ENCODE data around the gene MMAB. TPM values are rescaled to one million over a fixed set of nuclear protein-coding genes. Genes with fewer than 3 reads are reported as not detected.

Gene MMAB
- polyA plus RNA-seq, 1 donor: 25.5 TPM

DNA sequence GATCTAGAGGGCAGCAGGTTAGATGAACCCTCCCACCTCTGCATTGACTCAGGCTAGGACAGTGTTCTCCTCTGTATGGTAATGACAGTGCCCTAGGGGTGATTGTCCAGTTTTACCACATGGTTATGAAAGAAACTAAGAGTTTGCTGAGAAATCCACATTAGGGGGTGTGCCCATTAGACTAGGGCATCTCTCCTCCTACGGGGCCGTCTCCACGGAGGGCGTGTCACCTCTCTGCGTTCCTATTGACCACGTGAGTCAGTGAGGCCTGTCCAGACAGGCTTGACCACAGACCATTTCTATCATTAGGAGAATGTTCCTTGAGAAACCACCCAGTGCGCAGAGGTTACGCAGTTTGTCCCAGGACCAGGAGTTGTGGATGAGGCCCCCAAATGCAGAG lies 8.6 kb upstream of the MMAB start:
- DNase-seq: no peak

DNA sequence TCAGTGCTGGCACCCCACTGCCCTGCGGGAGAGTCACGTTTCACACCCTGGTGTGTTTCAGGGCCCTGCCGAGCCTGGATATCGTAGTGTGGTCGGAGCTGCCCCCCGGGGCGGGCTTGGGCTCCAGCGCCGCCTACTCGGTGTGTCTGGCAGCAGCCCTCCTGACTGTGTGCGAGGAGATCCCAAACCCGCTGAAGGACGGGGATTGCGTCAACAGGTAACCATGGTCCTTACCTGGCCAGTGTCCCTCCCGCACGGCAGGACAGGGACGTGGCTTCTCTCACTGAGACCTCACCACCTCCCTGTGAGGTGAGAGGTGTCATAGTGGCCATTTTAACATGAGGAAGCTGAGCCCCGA lies 8.0 kb upstream of the MMAB start:
- no peak for DNase-seq

DNA sequence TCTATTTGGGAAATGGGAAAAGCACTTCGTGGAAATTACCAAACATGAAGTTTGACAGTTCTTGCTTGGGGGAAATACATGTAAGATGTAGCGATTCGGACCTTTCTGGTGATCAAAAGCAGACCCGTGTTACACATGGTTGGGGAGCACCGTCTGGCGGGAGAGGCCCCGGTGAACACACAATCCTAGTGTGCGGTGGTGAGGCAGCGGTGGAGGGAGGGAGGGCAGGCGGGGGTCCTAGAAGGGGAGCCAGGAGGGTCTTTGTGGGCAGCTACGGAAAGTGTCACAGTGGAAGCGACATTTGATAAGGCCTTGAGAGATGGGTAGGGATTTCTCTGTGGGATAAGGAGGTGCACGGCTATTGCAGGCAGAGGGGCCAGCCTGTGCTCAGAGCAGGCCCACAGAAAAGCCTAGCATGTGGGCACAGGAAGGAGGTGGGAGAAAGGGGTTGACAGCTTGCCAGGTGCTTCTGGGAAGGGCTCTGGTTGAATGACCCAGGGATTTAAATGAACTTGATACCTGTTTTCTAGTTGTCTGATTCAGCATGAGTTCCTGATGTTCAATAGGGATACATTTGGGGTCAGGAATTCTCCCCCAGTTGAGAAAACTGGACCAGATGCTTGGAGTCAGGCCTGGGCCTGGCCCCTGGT lies 7.5 kb upstream of the MMAB start:
- no peak for DNase-seq

DNA sequence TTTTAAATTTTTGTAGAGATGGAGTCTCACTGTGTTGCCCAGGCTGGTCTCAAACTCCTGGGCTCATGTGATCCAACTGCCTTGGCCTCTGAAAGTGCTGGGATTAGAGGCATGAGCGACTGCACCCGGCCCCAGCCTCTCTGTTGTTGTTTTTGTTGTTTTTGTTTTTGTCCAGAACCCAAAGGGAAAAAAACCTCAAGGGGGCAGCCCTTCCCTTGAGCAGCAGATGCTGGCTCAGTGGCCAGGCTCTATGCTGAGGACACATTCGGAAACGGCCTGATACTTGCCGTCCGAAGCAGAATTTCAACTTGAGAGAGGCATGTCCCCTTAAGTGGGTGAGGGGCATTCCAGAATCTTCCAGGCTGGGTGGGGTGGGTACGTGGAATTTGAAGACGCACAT lies 7.0 kb upstream of the MMAB start:
- DNase-seq: no peak

DNA sequence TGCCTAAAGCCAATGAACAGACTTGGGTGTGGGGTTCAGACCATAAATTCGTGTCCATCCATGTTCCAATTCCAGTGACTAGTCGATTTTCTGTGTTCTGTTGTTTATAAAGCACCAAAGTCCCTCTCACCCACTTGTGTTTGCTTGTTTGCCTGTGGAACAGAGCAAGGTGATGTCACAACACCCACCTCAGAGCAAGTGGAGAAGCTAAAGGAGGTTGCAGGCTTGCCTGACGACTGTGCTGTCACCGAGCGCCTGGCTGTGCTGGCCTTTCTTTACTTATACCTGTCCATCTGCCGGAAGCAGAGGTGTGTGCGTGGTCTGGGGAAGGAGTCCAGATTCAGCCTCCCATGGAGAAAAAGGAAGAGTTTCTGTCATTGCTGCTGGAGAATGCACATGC lies 6.3 kb upstream of the MMAB start:
- no peak for DNase-seq

DNA sequence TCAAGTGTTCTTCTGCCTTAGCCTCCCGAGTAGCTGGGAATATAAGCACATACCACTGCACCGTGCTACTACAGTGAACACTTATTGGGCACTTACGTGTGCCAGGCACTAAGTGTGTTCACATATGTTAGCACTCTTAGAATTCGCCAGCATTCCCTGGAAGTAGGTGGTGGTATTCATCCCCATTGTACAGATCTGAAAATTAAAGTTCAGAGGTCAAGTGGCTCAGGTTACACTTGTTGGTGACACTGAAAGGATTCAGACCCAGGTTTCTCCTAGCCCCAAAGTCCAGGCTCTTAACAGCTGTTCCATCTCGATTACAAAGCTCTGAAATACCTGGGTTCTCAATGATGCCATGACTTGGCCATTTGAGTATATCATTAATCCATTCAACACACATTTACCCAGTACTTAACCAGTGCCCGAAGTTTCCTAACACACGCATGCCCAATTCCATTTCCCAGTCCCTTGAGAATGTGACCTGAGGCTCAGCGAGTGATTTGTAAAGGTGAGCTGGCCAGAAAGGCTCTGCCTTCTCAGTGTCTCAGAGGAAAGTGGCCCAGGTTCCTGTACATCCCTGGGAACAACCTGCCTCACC lies 5.1 kb upstream of the MMAB start:
- no peak for DNase-seq

DNA sequence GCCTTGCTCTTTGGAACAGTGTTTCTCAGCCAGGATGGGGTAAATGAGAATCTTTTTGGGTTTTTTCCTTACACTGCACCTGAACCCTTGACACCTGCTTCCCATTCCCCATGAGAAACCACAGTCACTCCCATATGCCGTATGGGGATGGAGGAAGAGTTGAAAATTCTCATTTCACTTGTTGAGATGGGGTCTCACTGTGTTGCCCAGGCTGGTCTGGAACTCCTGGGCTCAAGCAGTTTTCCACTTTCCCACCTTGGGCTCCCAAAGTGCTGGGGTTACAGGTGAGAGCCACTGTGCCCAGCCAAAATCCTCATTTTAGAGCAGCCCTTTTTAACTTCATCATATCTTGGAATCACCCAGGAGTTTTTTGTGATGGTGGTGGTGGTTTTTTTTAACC lies 4.0 kb upstream of the MMAB start:
- DNase-seq: no peak

DNA sequence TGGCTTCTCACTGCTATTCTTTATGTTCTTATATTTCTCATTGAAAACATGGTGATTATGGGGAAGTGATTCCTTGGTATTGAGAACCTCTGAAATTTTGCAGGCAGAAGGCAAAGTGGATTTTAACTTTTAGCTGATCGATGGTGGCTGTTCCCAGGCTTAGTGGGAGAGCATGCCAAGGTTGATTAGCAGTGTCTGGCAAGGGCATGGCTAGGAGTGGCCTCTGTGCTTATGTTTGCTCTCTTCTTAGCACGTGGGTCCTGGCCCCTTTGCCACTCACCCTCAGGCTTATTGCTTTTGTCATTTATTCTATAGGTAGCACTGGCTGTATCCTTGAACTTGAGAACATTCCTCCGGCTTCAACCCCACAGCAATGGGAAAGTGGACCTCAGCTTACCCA lies 2.4 kb upstream of the MMAB start:
- DNase-seq: no peak

DNA sequence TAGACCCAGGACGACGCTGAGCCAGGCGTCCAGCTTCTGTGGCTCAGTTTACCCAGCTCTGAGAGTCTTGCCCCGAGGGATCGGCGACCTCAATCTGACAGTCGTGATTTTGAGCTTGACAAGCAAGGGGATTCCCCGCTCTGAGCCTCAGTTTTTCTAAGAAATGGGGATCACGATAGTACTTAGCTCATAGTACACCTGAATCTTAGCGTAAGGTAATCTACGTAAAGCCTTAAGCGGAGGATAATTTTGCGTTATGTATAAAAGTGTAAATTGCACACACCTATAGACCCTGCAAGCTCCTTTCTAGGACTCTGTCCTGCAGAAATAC lies 575 bp upstream of the MMAB start:
- no peak for DNase-seq

DNA sequence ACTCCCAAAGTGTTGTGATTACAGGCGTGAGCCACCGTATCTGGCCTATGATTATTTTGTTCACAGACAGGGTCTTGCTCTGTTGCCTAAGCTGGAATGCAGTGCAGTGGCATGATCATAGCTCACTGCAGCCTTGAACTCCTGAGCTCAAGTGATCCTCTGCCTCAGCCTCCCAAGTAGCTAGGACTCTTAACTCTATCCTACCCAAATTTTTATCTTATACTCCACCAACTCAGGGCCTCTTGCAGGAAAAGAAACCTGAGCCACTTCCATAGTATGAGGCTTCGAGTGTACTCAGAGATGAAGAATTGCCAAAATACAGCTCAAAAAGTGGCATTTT lies 828 bp downstream of the MMAB start:
- no peak for DNase-seq

DNA sequence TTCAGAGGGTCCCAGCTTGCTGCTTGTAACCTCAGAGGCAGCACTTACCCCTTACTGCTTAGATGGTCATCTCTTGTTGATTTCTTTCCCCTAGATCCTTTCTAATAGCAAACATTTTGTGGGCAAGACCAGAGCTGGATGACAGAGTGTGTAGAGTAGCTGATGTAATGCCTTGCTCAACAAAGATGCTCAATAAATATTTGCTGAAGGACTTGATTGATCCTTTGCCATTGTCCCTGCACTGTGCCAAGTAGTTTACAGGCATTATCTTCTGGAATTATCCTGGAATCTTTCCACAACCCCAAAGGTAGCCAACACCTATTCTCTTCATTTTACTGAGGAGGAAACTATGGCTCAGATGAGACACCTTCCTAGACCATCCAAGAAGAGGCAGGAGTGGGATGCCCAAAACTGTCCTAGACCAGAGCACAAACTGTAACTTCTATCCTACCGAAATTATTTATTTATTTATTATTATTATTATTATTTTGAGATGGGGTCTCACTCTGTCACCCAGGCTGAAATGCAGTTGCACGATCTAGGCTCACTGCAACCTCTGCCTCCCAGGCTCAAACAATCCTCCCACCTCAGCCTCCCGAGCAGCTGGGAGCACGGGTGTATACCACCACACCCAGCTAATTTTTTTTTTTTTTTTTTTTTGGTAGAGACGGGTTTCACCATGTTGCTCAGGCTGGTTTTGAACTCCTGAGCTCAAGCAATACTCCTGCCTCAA lies 1.4 kb downstream of the MMAB start:
- DNase-seq: no peak

DNA sequence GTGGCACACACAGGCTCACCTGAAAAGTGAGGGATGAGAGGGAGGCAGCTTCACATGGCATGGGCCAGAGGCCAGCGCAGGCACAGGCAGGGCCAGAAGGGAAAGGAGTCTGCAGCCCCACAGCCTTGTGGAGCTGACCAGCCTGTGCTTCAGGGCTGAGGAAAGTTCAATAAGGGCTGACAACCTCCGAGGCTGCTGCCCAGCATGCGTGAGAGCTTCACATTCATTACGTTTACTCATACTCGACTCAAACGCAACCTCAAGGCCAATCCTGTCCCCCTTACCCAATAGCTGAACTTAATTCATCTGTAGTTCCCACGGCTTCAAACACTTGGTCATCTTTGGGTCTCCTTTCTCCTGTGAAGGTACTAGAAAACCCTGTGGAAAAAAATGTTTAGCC lies 4.8 kb downstream of the MMAB start:
- DNase-seq: no peak

DNA sequence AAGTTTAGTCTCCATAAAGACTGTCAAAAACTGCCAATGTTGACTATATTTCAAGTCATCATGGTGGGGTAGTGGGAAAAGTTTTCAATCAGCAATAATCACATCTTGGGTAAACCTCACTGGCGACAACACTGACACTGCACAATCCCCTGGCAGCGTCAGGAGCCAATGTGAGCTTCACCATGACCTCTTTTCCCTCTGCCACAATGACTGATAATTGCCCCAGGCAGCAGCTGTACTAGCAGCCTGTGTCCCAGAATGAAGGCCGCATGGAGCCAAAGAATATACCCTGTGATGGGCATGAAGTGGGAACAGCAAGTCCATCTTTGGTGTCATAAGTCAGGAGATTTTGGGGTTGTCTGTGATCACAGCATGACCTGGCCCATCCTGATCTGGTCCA lies 5.3 kb downstream of the MMAB start:
- DNase-seq: no peak

DNA sequence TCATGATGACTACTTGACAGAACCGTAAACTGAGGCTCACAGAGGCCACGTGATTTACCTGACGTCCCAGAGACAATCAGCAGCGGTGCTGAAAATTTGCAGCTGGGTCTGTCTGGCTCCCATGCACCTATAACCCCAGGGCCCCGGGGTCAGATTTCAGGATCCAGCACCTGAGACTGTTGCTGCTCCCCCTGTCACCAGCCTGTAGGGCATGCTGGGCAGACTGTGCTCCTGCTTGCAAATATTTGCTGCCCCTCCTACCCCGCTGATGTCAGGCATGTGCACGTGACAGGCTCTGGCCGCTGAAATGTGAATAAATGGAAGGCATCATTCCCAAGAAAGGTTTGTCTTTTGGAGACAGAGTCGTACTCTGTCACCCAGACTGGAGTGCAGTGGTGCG lies 6.0 kb downstream of the MMAB start:
- DNase-seq: no peak

DNA sequence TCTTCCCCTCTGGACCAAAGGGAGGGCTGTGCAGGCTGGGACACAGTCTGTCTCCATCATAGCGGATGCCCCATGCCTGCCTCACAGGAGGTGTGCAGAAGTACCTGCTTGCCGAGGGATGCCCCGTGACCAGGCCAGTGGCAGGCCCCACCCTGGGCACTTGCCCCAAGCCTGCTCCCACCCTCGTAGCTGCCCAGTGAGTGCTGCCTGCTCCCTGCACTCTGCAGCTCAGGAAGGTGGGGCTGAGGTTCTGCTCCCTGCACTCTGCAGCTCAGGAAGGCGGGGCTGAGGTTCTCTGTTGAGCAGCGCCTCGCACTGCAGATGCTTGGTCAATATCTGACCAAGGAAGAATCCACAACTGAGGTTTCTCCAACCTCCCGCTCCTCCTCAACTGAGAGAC lies 6.9 kb downstream of the MMAB start:
- DNase-seq: no peak

DNA sequence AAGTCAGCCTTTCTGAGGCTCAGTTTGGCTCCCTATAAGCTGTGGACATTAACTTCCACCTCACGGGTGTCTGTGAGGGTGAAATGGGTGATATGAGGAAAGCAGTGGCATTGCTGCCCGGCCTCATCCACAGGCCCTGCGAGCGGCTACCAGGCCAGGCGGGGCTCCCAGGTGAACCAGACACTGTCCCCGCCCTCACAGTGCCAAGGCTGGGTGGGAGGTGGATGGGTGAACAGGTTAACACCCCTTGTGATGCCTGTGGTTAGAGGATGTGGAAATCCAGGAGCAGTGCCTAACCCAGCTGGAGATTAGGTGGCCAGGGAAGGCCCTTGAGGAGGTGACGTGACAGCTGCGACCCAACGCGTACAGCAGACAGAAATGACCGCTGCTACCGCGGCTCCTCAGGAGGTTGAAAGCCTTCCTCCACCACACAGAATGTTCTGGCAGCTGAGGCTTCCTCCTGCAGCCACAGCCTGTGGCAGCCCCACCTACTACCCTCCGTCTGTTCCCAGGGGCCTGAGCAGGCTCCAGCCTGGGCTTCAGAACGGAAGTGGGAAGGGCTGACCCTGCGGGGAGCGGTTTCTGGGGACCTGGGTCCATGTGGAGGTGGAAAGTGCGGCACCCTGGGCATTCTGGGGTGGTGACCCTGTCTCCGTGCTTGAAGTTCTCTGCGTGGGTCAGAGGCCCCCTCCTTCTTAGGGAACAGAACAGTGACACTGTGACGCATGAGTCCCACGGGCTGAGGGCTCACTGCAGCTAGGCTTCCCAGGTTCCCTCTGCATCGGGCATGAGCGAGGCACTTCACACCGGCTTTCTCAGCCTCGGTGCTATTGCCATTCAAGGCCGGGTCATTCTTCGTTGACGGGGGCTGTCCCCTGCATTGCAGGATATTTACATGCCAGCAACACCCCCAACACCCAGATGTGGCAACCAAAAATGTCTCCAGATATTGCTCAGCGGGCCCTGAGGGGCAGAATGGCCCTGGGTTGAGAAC lies 9.7 kb downstream of the MMAB start:
- no peak for DNase-seq

DNA sequence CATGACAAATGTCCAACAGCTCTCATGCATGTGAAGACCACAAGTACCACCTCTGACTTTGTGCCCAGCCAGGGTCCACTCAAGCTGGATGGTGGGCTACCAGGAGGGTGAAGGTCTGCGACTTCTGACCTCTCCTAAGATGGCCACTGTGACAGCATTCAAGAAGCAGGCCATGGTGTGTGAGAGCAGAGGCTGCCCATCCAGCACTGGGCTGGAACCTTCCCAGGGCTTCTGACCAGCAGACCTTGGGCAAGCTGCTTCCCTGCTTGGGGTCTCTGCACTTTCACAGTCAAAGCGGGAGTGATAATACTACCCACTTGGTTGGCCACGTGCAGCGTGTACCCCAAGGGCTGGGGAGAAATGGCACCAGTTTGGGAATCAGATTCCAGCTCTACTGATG lies 10.4 kb downstream of the MMAB start:
- DNase-seq: no peak

DNA sequence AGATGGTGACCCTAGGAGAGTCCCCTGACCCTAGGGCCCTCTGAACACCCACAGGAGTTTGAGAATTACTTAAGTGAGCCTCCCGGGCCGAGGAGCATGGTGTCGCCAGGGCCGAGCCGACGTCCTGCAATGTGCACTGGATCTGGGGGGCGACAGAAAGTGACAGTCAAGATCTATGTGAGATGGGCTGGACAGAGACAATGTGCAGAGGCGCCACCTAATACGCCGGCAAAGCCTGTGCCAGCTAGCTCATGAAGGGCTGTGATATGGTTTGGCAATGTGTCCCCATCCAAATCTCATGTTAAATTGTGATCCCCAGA lies 11.6 kb downstream of the MMAB start:
- no peak for DNase-seq

DNA sequence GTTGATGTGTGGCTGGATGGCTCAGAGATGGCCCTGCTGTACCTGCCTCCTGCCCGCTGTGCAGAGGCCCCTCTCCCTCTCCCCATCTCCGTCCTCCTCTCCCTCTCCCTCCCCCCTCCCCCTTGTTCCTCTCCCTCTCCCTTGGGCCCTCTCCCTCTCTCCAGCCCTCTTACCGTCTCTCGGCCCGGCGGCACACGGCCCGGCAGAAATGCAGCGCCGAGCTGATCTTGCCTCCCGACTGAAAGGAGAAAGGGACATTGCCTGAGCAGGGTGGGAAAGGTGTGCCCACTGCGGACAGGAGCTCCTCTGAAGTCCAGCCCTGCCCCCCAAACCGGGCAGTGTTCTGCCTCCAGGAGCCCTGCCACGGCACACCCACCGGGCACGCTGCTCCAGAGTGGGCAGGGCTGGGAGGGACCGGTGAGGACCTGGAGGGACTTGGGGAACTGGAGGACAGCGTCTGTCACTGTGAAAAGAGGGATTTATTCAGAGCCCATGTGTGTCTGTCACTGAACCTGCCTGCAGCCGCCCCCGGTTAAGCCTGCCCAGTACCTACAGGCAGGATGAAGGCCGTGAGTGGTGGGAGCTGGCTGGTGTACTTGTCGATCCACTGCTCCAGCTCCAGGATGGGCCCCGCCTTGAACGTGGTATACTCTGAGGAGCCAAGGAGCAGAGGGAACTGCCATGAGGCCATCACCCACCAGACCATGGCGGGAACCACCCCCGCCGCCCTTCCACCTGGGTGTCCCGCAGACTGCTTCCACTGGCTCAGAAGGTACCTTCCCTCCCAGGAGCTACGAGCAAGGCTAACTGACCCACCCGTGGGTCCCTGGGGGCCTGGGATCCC lies 12.2 kb downstream of the MMAB start:
- no peak for DNase-seq

DNA sequence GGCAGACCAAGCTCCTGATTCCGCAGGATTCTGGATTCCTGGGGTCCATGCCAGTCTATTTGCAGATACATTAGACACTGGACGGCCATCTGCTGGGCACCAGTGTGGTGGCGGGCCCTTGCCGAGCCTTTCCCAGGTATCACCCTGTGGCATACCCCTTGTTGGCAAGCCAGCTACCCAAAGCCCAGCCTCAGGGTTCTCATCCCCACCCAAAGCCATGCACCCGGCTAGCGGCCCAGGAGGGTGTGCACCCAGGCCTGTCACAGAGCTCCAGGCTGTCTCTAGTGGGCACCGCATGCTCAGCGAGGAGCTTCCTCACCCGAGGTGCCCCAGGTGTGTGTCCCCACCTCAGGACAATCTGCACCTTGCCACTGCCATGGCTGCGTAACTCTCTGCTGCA lies 13.7 kb downstream of the MMAB start:
- DNase-seq: no peak

DNA sequence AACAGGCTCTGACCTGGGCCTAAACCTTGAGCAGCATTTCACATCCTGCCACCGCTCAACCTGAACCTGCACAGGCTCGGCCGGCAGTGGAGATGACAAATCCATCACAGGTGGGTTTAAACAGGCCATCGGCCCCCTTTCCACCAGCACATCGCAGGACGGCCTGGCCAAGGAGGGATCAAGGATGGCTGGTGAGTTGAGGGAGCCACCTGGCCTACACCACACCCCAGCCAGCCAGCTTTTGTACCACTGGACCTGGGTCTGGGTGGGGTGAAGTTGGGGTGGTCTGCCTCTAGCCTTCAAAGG lies 14.2 kb downstream of the MMAB start:
- no peak for DNase-seq

DNA sequence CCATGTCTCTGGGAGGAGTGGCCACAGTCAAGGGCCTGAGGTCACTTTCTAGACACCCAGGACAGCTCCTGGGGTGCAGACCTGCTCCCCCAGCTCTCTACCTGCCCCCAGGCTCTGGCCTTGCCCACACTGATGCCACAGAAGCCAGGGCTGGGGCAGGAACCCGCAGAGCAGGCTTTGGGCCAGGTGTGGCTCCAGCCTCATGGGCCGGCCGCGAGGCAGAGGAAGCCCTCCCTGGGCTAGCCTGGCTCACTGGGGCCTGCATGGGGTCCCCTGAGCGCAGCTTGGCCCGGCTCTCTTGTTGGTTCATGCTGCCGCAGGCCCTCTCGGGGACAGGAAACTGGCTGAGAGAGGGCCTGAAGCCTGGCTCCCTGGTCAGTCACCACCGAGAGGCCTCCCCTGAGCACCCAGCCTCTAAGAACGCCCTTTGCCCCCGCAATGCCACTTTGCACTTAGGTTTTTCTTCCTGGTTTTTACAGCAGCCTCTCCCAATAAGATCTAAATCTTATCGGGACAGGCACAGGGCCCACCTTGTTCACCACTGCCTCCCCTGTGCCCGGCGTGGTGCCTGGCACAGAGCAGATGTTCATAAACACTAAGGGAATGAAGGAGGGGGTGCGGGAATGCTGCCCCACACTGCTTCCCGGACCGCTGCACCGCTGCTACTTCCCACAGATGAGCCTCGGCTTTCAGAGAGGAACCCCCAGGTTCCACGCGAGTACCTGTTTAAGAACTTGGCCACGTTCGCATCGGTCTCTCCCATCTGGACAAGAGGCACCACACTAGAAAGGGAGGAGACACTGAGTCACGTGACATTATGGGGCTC lies 14.7 kb downstream of the MMAB start:
- DNase-seq: no peak

Data from hindlimb muscle (tissue), 1 donor.